C4-2B (cell line): ENCODE results near the gene LIM2.

ENCODE experiments used
- CTCF ChIP-seq: fragments of 450-650 bp; conservative IDR thresholded peaks from 2 replicates; pipeline ENCODE4 v1.5.1; 2017; ENCODE audit warnings: mild to moderate bottlenecking
- ZFX ChIP-seq: fragments of 450-650 bp; IDR thresholded peaks from 2 replicates; pipeline ENCODE4 v1.6.1; 2017

- TF ChIP-seq CTCF (no peak), ZFX (no peak)
Observed at GRCh38 chr19:51365965-51366388, 21.8 kb downstream of the LIM2 start, which contains the start of gene ETFB.
